ENCODE results near the gene KEAP1.
"Not testable (repeated sequence)": the region's sequence is repeated elsewhere in the genome, so short reads cannot be mapped to it uniquely, and the experiment has no call there.

KEAP1 gene

GRCh38 chr19:10503002-10503789, at the start of gene KEAP1:
Gene KEAP1 (minus strand): TSS chr19:10503356. CDS start chr19:10500033, 3,323 bp downstream.
- no peak for DNase-seq (ENCODE audit: low read depth)

- DNase-seq (ENCODE audit: low read depth) = no peak
Observed at GRCh38 chr19:10552510-10553053, 49.4 kb upstream of the KEAP1 start.

- DNase-seq (ENCODE audit: low read depth) = no peak
Observed at GRCh38 chr19:10551698-10552301, 48.6 kb upstream of the KEAP1 start.

DNA sequence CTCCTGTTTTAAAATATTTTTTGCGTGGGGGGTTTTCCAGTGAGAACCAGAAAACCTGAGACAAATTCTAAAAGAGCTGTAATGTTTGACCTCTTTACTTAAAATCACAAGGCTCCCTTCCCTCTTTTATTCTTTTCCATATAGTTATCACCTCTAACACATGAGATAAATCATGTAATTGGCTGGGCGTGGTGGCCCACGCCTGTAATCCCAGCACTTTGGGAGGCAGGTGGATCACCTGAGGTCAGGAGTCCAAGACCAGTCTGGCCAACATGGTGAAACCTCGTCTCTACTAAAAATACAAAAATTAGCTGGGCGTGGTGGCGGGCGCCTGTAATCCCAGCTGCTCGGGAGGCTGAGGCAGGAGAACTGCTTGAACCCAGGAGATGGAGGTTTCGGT, 47.9 kb upstream of the KEAP1 start:
- DNase-seq (ENCODE audit: low read depth) = not testable (repeated sequence)

- no peak for DNase-seq (ENCODE audit: low read depth)
Observed at GRCh38 chr19:10550336-10550735, 47.2 kb upstream of the KEAP1 start.

- no peak for DNase-seq (ENCODE audit: low read depth)
Observed at GRCh38 chr19:10549733-10550132, 46.6 kb upstream of the KEAP1 start.

DNA sequence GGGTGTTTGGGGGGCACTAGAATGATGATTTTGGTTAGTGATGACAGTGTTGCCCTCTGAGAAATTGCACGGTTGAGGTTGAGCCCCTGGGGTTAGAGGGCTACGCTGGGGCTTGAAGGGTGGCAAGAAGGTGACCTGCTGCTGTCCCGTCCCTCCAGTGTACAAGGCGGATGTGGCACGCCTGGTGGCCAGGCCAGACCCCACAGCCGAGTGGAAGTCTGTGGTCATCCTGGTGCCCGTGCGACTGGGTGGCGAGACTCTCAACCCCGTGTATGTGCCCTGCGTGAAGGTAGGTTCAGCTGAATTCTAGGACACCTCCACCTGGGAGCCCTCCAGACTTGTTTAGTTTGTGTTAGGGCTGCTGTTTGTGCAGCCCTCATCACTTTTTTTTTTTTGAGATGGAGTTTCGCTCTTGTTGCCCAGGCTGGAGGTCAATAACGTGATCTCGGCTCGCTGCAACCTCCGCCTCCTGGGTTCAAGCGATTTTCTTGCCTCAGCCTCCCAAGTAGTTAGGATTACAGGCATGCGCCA, 45.7 kb upstream of the KEAP1 start:
- DNase-seq (ENCODE audit: low read depth) = no peak

GRCh38 chr19:10546817-10547216, 43.7 kb upstream of the KEAP1 start:
- DNase-seq (ENCODE audit: low read depth) = no peak

GRCh38 chr19:10544753-10545251, 41.6 kb upstream of the KEAP1 start:
- no peak for DNase-seq (ENCODE audit: low read depth)

DNA sequence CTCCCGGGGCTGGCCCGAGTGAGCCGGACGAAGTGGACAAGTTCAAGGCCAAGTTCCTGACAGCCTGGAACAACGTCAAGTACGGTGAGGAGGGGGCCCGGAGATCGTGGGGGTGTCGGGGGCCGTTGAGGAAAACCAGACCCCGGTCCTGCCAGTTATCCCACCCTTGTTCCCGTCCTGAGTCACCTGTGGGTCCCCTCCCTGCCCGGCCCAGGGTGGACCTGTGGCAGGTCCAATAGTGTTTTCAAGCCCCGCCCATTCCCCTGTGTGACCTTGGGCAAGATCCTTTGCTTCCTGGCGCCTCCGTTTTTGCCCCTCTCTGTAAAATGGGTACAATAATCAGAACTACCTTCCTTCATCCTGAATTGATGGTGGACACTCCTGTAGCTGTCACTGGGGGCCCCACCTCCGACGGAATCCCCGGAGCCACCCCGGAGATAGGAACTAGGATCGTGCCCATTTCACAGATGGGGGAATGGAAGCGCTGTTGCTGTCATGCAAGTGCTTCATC, 41.1 kb upstream of the KEAP1 start:
- no peak for DNase-seq (ENCODE audit: low read depth)

GRCh38 chr19:10543420-10544241, 40.5 kb upstream of the KEAP1 start, which contains the start of gene ATG4D:
Gene ATG4D (plus strand): TSS chr19:10543904. CDS start chr19:10544091, 187 bp downstream.
- peak; percentile 69 for DNase-seq (ENCODE audit: low read depth)

- DNase-seq (ENCODE audit: low read depth) = no peak
Observed at GRCh38 chr19:10543059-10543419, 39.9 kb upstream of the KEAP1 start.

GRCh38 chr19:10539016-10539415, 35.9 kb upstream of the KEAP1 start:
- DNase-seq (ENCODE audit: low read depth) = not testable (repeated sequence)

- DNase-seq (ENCODE audit: low read depth) = no peak
Observed at GRCh38 chr19:10538204-10538983, 35.2 kb upstream of the KEAP1 start.

GRCh38 chr19:10537668-10538067, 34.5 kb upstream of the KEAP1 start:
- no peak for DNase-seq (ENCODE audit: low read depth)

DNA sequence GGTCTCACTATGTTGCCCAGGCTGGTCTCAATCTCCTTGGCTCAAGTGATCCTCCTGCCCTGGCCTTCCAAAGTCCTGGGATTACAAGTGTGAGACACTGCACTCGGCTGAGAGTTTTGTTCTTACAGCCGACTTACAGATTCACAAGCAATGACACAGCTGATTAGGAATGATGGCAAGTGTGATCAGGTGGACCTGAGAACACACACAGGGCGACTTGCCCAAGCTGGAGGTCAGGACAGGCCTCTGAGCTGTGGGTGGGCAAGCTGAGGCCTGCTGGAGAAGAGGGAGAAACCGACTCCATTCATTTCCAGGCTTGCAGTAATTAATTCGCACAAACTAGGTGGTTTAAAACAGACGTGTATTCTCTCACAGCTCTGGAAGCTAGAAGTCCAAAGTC, 32.5 kb upstream of the KEAP1 start:
- no peak for DNase-seq (ENCODE audit: low read depth)

DNA sequence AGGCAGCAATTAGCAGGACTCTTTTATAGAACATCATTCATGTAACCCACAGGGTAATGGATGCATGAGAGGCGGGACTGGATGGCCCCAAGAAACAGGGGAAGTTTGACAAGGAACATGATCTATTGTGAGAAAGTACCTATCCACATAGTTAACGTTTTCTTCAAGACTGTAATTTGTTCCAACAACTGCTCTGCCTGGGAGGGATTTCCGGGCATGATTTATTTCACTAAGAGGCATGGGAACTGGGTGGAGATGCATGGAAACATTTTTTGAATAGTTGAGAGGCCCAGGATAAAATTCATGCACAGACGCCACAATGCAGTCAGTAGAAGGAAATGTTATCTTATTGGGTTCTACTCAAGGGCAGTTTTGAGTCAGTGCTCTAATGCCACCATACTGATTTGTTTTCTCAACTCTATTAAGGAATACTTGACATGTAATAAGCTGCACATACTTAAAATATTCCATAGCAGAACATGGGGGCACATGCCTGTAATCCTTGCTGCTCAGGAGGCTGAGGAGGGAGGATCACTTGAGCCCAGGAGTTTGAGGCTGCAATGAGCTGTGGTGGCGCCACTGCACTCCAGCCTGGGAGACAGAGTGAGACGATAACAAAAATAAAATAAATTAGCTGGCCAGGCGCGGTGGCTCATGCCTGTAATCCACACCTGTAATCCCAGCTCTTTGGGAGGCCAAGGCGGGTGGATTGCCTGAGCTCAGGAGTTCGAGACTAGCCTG, 30.7 kb upstream of the KEAP1 start:
- DNase-seq (ENCODE audit: low read depth) = no peak

DNA sequence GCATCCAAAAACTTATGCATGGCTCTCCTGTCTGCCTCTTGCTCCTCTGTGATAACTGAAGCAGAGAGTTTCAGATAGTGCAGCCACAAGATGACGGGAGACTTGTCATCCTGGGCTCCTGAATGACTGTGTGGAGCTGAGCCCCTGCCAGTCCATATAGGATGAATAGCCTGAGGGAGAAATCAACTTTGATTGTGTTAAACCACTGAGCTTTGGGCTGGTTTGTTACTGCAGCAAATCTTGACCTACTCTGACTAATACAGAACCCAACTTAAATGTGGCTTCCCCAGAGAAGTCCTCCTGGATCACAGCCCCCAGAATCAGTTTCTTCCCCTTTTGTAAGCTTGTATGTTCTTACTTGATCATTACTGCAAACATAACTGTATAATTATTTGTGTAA, 29.3 kb upstream of the KEAP1 start:
- DNase-seq (ENCODE audit: low read depth) = no peak

- DNase-seq (ENCODE audit: low read depth) = not testable (repeated sequence)
Observed at GRCh38 chr19:10526887-10527286, 23.7 kb upstream of the KEAP1 start.

DNA sequence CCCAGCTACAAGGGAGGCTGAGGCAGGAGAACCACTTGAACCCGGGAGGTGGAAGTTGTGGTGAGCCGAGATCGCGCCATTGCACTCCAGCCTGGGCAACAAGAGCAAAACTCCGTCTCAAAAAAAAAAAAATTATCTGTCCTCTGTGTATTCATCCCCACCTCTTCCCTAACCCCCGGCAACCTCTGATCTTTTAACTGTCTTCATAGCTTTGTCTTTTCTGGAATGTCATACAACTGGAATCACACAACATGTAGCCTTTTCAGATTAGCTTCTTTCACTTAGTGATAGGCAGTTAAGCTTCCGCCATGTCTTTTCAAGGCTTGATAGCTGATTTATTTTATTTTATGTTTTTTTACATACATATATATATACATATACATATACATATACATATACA, 22.5 kb upstream of the KEAP1 start:
- no peak for DNase-seq (ENCODE audit: low read depth)
